Uterus (tissue), 2 donors: Measurements from ENCODE around the gene RGS14.

Experiments
- POLR2A ChIP-seq, 2 donors: fragments of 450-650 bp; IDR thresholded peaks; one replicate each; pipeline ENCODE4 v1.6.1; 2016; ENCODE audit warnings: antibody characterized with exemption in 2 of 2, mild to moderate bottlenecking in 1 of 2, moderate library complexity in 1 of 2
- TF ChIP-seq, protein P1 (sequence below), 4 experiments: fragments of 200-600 bp in 2 of 4; fragments of 450-650 bp in 2 of 4; sonication (generic) in 2 of 4; IDR thresholded peaks; one replicate each; pipeline ENCODE4 v1.5.1; 2016 to 2019; ENCODE audit warnings: antibody characterized with exemption in 4 of 4, mild to moderate bottlenecking in 2 of 4, moderate library complexity in 1 of 4

DNA sequence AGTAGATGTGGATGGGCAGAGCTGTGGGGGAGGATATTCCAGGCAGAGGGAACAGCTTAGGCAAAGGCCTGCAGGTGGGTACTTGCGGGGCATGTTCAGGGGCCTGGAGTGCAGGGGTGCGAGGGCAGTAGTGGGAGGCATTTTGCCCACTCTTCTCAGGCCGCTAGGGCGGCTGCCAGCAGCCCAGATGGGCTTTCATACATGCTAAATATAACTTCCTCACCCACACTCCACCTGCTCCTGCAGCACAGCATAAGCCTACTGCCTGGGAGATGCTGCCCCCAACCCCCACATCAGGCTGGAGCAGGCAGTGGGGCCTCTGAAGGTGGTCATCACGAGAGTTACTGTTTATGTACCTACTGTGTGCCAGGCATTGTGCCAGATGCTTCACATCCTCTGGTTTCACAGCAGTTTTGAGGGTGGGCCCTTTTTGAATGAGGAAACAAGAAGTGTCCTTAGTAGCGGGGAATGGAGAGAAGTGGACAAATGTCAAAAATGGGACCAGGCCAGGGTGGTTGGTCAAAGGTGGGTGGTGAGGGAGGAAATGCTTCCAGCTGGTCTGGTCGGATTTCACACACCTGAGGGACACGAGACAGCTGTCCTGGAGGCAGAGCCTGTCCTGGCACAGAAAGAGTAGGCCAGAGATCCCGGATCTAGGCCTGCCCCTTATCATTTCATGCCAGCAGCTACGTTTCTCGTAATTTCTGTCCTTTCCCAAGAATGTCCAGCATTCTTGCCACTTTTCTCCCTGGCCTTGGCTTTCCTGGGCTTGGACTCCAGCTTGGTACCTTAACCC is 12.1 kb downstream of the RGS14 start:
- TF ChIP-seq, protein P1, sequence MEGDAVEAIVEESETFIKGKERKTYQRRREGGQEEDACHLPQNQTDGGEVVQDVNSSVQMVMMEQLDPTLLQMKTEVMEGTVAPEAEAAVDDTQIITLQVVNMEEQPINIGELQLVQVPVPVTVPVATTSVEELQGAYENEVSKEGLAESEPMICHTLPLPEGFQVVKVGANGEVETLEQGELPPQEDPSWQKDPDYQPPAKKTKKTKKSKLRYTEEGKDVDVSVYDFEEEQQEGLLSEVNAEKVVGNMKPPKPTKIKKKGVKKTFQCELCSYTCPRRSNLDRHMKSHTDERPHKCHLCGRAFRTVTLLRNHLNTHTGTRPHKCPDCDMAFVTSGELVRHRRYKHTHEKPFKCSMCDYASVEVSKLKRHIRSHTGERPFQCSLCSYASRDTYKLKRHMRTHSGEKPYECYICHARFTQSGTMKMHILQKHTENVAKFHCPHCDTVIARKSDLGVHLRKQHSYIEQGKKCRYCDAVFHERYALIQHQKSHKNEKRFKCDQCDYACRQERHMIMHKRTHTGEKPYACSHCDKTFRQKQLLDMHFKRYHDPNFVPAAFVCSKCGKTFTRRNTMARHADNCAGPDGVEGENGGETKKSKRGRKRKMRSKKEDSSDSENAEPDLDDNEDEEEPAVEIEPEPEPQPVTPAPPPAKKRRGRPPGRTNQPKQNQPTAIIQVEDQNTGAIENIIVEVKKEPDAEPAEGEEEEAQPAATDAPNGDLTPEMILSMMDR (IDR thresholded peaks at IDR 0.05): no peak
- no peak for TF ChIP-seq POLR2A (IDR thresholded peaks at IDR 0.05)
